OCI-LY7 (cell line): Measurements from ENCODE around the gene ZSWIM5. TPM values are rescaled to one million over a fixed set of nuclear protein-coding genes. Genes with fewer than 3 reads are reported as not detected.

Experiments
- BruUV-seq: library from RNA; stranded (reverse); fragments of 400-500 nt; replicated peaks from 2 replicates; lab custom pipeline; 2021; lab: Mats Ljungman, UMichigan
- CTCF ChIA-PET: fragments of 300-600 bp; sonication (Branson Sonifier 250); formaldehyde crosslinking; loops from one replicate; lab custom pipeline; 2022; ENCODE audit warnings: antibody characterized with exemption; ENCODE audit not compliant: unreplicated experiment; lab: Charles Lee
- POLR2A ChIA-PET: fragments of 300-600 bp; sonication (Branson Sonifier 250); formaldehyde crosslinking; loops from one replicate; lab custom pipeline; 2022; ENCODE audit warnings: antibody characterized with exemption; lab: Charles Lee
- DNase-seq: peaks from one replicate; pipeline ENCODE4 v3.0.0-alpha.2; 2015; ENCODE audit warnings: low spot score
- H2AFZ ChIP-seq: fragments of 200-600 bp; sonication (generic), shearing (Covaris generic); 2 replicates; pipeline ENCODE4 v1.6.1; 2014; ENCODE audit warnings: mild to moderate bottlenecking, antibody characterized with exemption, low read length, moderate library complexity
- H3K27ac ChIP-seq: fragments of 200-600 bp; sonication (generic); 2 replicates; pipeline ENCODE4 v1.5.1; 2014; ENCODE audit warnings: mixed run types, low read depth, mild to moderate bottlenecking, moderate library complexity, low read length, inconsistent platforms; ENCODE audit not compliant: poor library complexity, severe bottlenecking
- H3K36me3 ChIP-seq: fragments of 200-600 bp; sonication (generic); 2 replicates; pipeline ENCODE4 v1.6.1; 2014; ENCODE audit warnings: mild to moderate bottlenecking, antibody characterized with exemption, low read length, moderate library complexity, mixed read lengths; ENCODE audit not compliant: insufficient read depth
- H3K4me1 ChIP-seq: fragments of 200-600 bp; sonication (generic); 2 replicates; pipeline ENCODE4 v1.5.1; 2014; ENCODE audit warnings: mild to moderate bottlenecking, low read length; ENCODE audit not compliant: insufficient read depth, poor library complexity, severe bottlenecking
- H3K4me2 ChIP-seq: fragments of 200-600 bp; sonication (generic); 2 replicates; pipeline ENCODE4 v1.6.1; 2014; ENCODE audit warnings: mild to moderate bottlenecking, low read length
- H3K4me3 ChIP-seq: fragments of 200-600 bp; sonication (generic); 2 replicates; pipeline ENCODE4 v1.5.1; 2014; ENCODE audit warnings: mild to moderate bottlenecking, low read depth, low read length; ENCODE audit not compliant: poor library complexity, severe bottlenecking
- H3K79me2 ChIP-seq: fragments of 200-600 bp; sonication (generic); 2 replicates; pipeline ENCODE4 v1.6.1; 2016; ENCODE audit warnings: low read depth, mild to moderate bottlenecking, low read length, moderate library complexity, mixed read lengths; ENCODE audit not compliant: insufficient read depth
- H3K9me2 ChIP-seq: fragments of 200-600 bp; sonication (generic); 2 replicates; pipeline ENCODE4 v1.6.1; 2016; ENCODE audit warnings: mild to moderate bottlenecking, low read length, mixed read lengths; ENCODE audit not compliant: insufficient read depth
- H3K9me3 ChIP-seq: fragments of 200-600 bp; sonication (generic); 2 replicates; pipeline ENCODE4 v1.6.1; 2014; ENCODE audit warnings: mild to moderate bottlenecking, mixed run types, low read length, mixed read lengths
- H4K20me1 ChIP-seq: fragments of 200-600 bp; sonication (generic); 2 replicates; pipeline ENCODE4 v1.6.1; 2014; ENCODE audit warnings: mild to moderate bottlenecking, antibody characterized with exemption, low read length, moderate library complexity, mixed read lengths; ENCODE audit not compliant: insufficient read depth
- CTCF ChIP-seq: fragments of 200-600 bp; sonication (generic); conservative IDR thresholded peaks from 2 replicates; pipeline ENCODE4 v1.5.1; 2014; ENCODE audit warnings: mild to moderate bottlenecking, antibody characterized with exemption, low read length, moderate library complexity, mixed read lengths
- EZH2phosphoT487 ChIP-seq: fragments of 200-600 bp; sonication (generic); IDR thresholded peaks from 2 replicates; pipeline ENCODE4 v1.6.1; 2018; ENCODE audit warnings: low read depth, borderline replicate concordance, mild to moderate bottlenecking, mixed run types, antibody characterized with exemption, low read length, moderate library complexity, mixed read lengths
- intact Hi-C: fragments of 100-400 bp; cut with micrococcal nuclease; formaldehyde crosslinking; loops from one replicate; pipeline ENCODE4 v1.10.0; 2022; ENCODE audit not compliant: unreplicated experiment
- total RNA-seq, 2 experiments: library from RNA; depleted of rRNA in 1 of 2; stranded (reverse); fragments of >200 nt in 1 of 2; shearing (Covaris generic) in 1 of 2; gene quantifications; 2 replicates each; pipeline ENCODE4 v1.2.3, GENCODE V29; 2014 to 2022

The ZSWIM5 gene
- total RNA-seq, 2 experiments from 2014 or later: 0.28 to 0.42 TPM

- ChIA-PET POLR2A (no interaction called here), CTCF (no interaction called here)
- Histone ChIP-seq H3K9me3 (no peaks in the 10 kb centered on the region), H3K4me3 (no peak overlapping the region), H3K27ac (no peak overlapping the region), H3K79me2 (no peaks in the 10 kb centered on the region), H3K9me2 (no peaks in the 10 kb centered on the region), H3K4me2 (no peak overlapping the region), H3K36me3 (no peaks in the 10 kb centered on the region), H4K20me1 (no peaks in the 10 kb centered on the region), H2AFZ (no peak overlapping the region), H3K4me1 (peaks cover 8% of the 10 kb centered on the region)
- TF ChIP-seq CTCF: no peak
- no peak for TF ChIP-seq EZH2phosphoT487
- no TSS peak for BruUV-seq
- no peak for DNase-seq
- intact Hi-C loops: no loop called here
Observed at GRCh38 chr1:45059829-45060228, 146.6 kb downstream of the ZSWIM5 start.

GRCh38 chr1:45057542-45057941 is 148.9 kb downstream of the ZSWIM5 start:
- no peak for DNase-seq
- intact Hi-C loops: no loop called here
- Histone ChIP-seq H3K9me2 (no peaks in the 10 kb centered on the region), H3K79me2 (no peaks in the 10 kb centered on the region), H3K36me3 (no peaks in the 10 kb centered on the region), H3K27ac (no peak overlapping the region), H3K4me2 (no peak overlapping the region), H3K9me3 (no peaks in the 10 kb centered on the region), H4K20me1 (no peaks in the 10 kb centered on the region), H2AFZ (peak overlapping the region; percentile 4; the same call in 1 of the 2 replicates), H3K4me1 (peaks cover 23% of the 10 kb centered on the region), H3K4me3 (no peak overlapping the region)
- TF ChIP-seq CTCF (no peak), EZH2phosphoT487 (no peak)
- no TSS peak for BruUV-seq
- ChIA-PET CTCF (no interaction called here), POLR2A (no interaction called here)

GRCh38 chr1:45051005-45051772 is 155.2 kb downstream of the ZSWIM5 start:
- H3K4me2 ChIP-seq: peak overlapping the region; percentile 74
- H3K9me3 ChIP-seq: no peaks in the 10 kb centered on the region
- BruUV-seq: no TSS peak
- H3K27ac ChIP-seq: peak overlapping the region; percentile 38
- peaks cover 34% of the 10 kb centered on the region for H3K4me1 ChIP-seq
- intact Hi-C loops: no loop called here
- TF ChIP-seq EZH2phosphoT487 (no peak), CTCF (no peak)
- peak overlapping the region; percentile 40 for H3K4me3 ChIP-seq
- POLR2A ChIA-PET: interaction anchor here (0.5 to 3.4 kb wide), 8 partner anchors 9 to 342 kb away, joined by 3 to 21 read pairs (median 4); partner anchors contain the start of gene RNU5D-1
- peak overlapping the region; percentile 91 for H2AFZ ChIP-seq
- no peaks in the 10 kb centered on the region for H3K79me2 ChIP-seq
- CTCF ChIA-PET: no interaction called here
- H4K20me1 ChIP-seq: no peaks in the 10 kb centered on the region
- H3K9me2 ChIP-seq: no peaks in the 10 kb centered on the region
- DNase-seq: peak; percentile 27
- no peaks in the 10 kb centered on the region for H3K36me3 ChIP-seq
